NCI-H2196 treated with DMSO at 0.1 percent for 48 hours (cell line): ENCODE data around the gene CXCL6.
A peak's percentile ranks its signal among the peaks of the same experiment; 100 is the strongest.

ENCODE experiments used
- DNase-seq: peaks from one replicate; lab custom pipeline; 2025; ENCODE audit not compliant: unreplicated experiment; lab: John Stamatoyannopoulos, UW

Gene CXCL6

GRCh38 chr4:73836373-73837279, at the start of gene CXCL6:
Gene CXCL6 (plus strand): TSS chr4:73836678. CDS start chr4:73836751, 73 bp downstream.
- DNase-seq: no peak

- no peak for DNase-seq
Observed at GRCh38 chr4:73788411-73788810, 48.1 kb upstream of the CXCL6 start.

GRCh38 chr4:73798842-73799241, 37.6 kb upstream of the CXCL6 start:
- no peak for DNase-seq

GRCh38 chr4:73800206-73800605, 36.3 kb upstream of the CXCL6 start:
- no peak for DNase-seq

GRCh38 chr4:73801692-73802091, 34.8 kb upstream of the CXCL6 start:
- no peak for DNase-seq

GRCh38 chr4:73803213-73803612, 33.3 kb upstream of the CXCL6 start:
- no peak for DNase-seq

GRCh38 chr4:73810191-73810590, 26.3 kb upstream of the CXCL6 start:
- no peak for DNase-seq

- no peak for DNase-seq
Observed at GRCh38 chr4:73811841-73812240, 24.6 kb upstream of the CXCL6 start.

- DNase-seq: no peak
Observed at GRCh38 chr4:73814679-73815078, 21.8 kb upstream of the CXCL6 start.

- DNase-seq: peak; percentile 1
Observed at GRCh38 chr4:73815145-73815544, 21.3 kb upstream of the CXCL6 start.

- no peak for DNase-seq
Observed at GRCh38 chr4:73816814-73817213, 19.7 kb upstream of the CXCL6 start.

GRCh38 chr4:73817341-73817740, 19.1 kb upstream of the CXCL6 start:
- DNase-seq: no peak

- no peak for DNase-seq
Observed at GRCh38 chr4:73821325-73821724, 15.2 kb upstream of the CXCL6 start.

GRCh38 chr4:73822389-73822788, 14.1 kb upstream of the CXCL6 start:
- DNase-seq: no peak

- DNase-seq: no peak
Observed at GRCh38 chr4:73822812-73823504, 13.5 kb upstream of the CXCL6 start.

- no peak for DNase-seq
Observed at GRCh38 chr4:73823760-73824159, 12.7 kb upstream of the CXCL6 start.

GRCh38 chr4:73828956-73829355, 7.5 kb upstream of the CXCL6 start:
- DNase-seq: no peak

GRCh38 chr4:73831569-73831968, 4.9 kb upstream of the CXCL6 start:
- DNase-seq: no peak

GRCh38 chr4:73832651-73833237, 3.7 kb upstream of the CXCL6 start:
- DNase-seq: no peak

- no peak for DNase-seq
Observed at GRCh38 chr4:73839071-73839470, 2.6 kb downstream of the CXCL6 start.

- DNase-seq: no peak
Observed at GRCh38 chr4:73839715-73840114, 3.2 kb downstream of the CXCL6 start.
